GM23338 (cell line): ENCODE measurements around the gene OAS2. TPM values are rescaled to one million over a fixed set of nuclear protein-coding genes. Genes with fewer than 3 reads are reported as not detected.

Experiments used
- ATAC-seq: fragments of 200-7000 bp; cut with Tn5 transposase; 3 replicates; pipeline ENCODE4 v1.9.1; 2020
- DNase-seq: peaks from one replicate; pipeline ENCODE4 v3.0.0-alpha.2; 2015; ENCODE audit warnings: low spot score
- H2AFZ ChIP-seq: fragments of 200-600 bp; sonication (generic); 2 replicates; pipeline ENCODE4 v1.8.0; 2016; ENCODE audit warnings: antibody characterized with exemption, mild to moderate bottlenecking, moderate library complexity
- H3F3A ChIP-seq: fragments of 200-600 bp; sonication (generic); replicated peaks from 2 replicates; pipeline ENCODE4 v1.8.0; 2017; ENCODE audit warnings: antibody characterized with exemption, mixed run types, low read depth
- H3K27ac ChIP-seq: fragments of 200-600 bp; sonication (generic); 2 replicates; pipeline ENCODE4 v1.6.1; 2016; ENCODE audit warnings: low read depth
- H3K27me3 ChIP-seq: fragments of 200-600 bp; sonication (generic); 2 replicates; pipeline ENCODE4 v1.8.0; 2016; ENCODE audit warnings: mild to moderate bottlenecking, mixed run types, moderate library complexity; ENCODE audit not compliant: insufficient read depth
- H3K36me3 ChIP-seq: fragments of 200-600 bp; sonication (generic); 2 replicates; pipeline ENCODE4 v1.8.0; 2016; ENCODE audit warnings: mild to moderate bottlenecking; ENCODE audit not compliant: insufficient read depth
- H3K4me1 ChIP-seq: fragments of 200-600 bp; sonication (generic); 2 replicates; pipeline ENCODE4 v1.8.0; 2016; ENCODE audit warnings: mild to moderate bottlenecking, moderate library complexity; ENCODE audit not compliant: insufficient read depth
- H3K4me2 ChIP-seq: fragments of 200-600 bp; sonication (generic); 2 replicates; pipeline ENCODE4 v1.7.1; 2017; ENCODE audit warnings: mixed run types
- H3K4me3 ChIP-seq: fragments of 200-600 bp; sonication (generic); 2 replicates; pipeline ENCODE4 v1.6.1; 2016; ENCODE audit warnings: mixed run types
- H3K79me2 ChIP-seq: fragments of 200-600 bp; sonication (generic); replicated peaks from 2 replicates; pipeline ENCODE4 v1.8.0; 2017; ENCODE audit warnings: mild to moderate bottlenecking; ENCODE audit not compliant: insufficient read depth
- H3K9me2 ChIP-seq: fragments of 200-600 bp; sonication (generic); 2 replicates; pipeline ENCODE4 v1.8.0; 2017; ENCODE audit not compliant: insufficient read depth
- H4K20me1 ChIP-seq: fragments of 200-600 bp; sonication (generic); replicated peaks from 2 replicates; pipeline ENCODE4 v1.8.0; 2017; ENCODE audit warnings: mild to moderate bottlenecking; ENCODE audit not compliant: insufficient read depth
- H3K27ac Mint-ChIP-seq: 2 replicates; pipeline ENCODE4 v1.8.0; 2020; ENCODE audit warnings: inconsistent platforms, mild to moderate bottlenecking, moderate library complexity, mixed read lengths
- H3K27me3 Mint-ChIP-seq: 3 replicates; pipeline ENCODE4 v1.8.0; 2022; ENCODE audit warnings: low read depth, mild to moderate bottlenecking, moderate library complexity, mixed read lengths, inconsistent platforms; ENCODE audit not compliant: insufficient read depth, poor library complexity
- H3K36me3 Mint-ChIP-seq: 3 replicates; pipeline ENCODE4 v1.8.0; 2021; ENCODE audit warnings: low read depth, mild to moderate bottlenecking, inconsistent platforms, moderate library complexity, mixed read lengths
- H3K4me1 Mint-ChIP-seq: 3 replicates; pipeline ENCODE4 v1.8.0; 2020; ENCODE audit warnings: mild to moderate bottlenecking, inconsistent platforms, mixed read lengths
- H3K4me3 Mint-ChIP-seq: 3 replicates; pipeline ENCODE4 v1.8.0; 2021; ENCODE audit warnings: moderate library complexity, mild to moderate bottlenecking, inconsistent platforms, mixed read lengths
- H3K9me3 Mint-ChIP-seq: 3 replicates; pipeline ENCODE4 v1.8.0; 2020; ENCODE audit warnings: moderate library complexity, mild to moderate bottlenecking, inconsistent platforms, mixed read lengths
- CREB1 ChIP-seq: fragments of 250-450 bp; sonication (Bioruptor Pico); IDR thresholded peaks from 2 replicates; pipeline ENCODE4 v1.5.0; 2020; ENCODE audit warnings: low read depth, mild to moderate bottlenecking, moderate library complexity
- EZH2 ChIP-seq: fragments of 200-600 bp; sonication (generic); IDR thresholded peaks from one replicate; pipeline ENCODE4 v1.8.0; 2017; ENCODE audit warnings: antibody characterized with exemption, mild to moderate bottlenecking, low read depth; ENCODE audit not compliant: unreplicated experiment
- EZH2phosphoT487 ChIP-seq: fragments of 200-600 bp; sonication (generic); IDR thresholded peaks from one replicate; pipeline ENCODE4 v1.8.1; 2018; ENCODE audit warnings: antibody characterized with exemption; ENCODE audit not compliant: unreplicated experiment
- JUNB ChIP-seq: IDR thresholded peaks from one replicate; pipeline ENCODE4 v1.6.1; 2016; ENCODE audit warnings: antibody characterized with exemption; ENCODE audit not compliant: unreplicated experiment
- NANOG ChIP-seq: IDR thresholded peaks from 2 replicates; pipeline ENCODE4 v1.6.1; 2016; ENCODE audit warnings: antibody characterized with exemption, borderline replicate concordance
- POLR2AphosphoS5 ChIP-seq: IDR thresholded peaks from 2 replicates; pipeline ENCODE4 v1.6.1; 2016; ENCODE audit warnings: antibody characterized with exemption, low read depth
- STAT1 ChIP-seq: IDR thresholded peaks from one replicate; pipeline ENCODE4 v1.6.1; 2016; ENCODE audit warnings: antibody characterized with exemption; ENCODE audit not compliant: unreplicated experiment
- ZNF114 ChIP-seq: fragments of 250-450 bp; sonication (Bioruptor Pico); IDR thresholded peaks from 2 replicates; pipeline ENCODE4 v1.5.0; 2020; ENCODE audit warnings: mild to moderate bottlenecking, moderate library complexity
- ZNF331 ChIP-seq: fragments of 250-450 bp; sonication (Bioruptor Pico); IDR thresholded peaks from 2 replicates; pipeline ENCODE4 v1.5.0; 2020; ENCODE audit warnings: low read depth, mild to moderate bottlenecking, moderate library complexity
- polyA plus RNA-seq: library from polyadenylated mRNA; unstranded; fragments of >200 nt; fragmentation: Nextera tagmentation; extraction: Ambion mirVana; gene quantifications from 2 replicates; pipeline ENCODE4 v1.2.1, GENCODE V29; 2016
- total RNA-seq: library from RNA; depleted of rRNA; stranded (reverse); fragments of >200 nt; shearing (Covaris generic); gene quantifications from 2 replicates; pipeline ENCODE4 v1.2.3, GENCODE V29; 2014
- TF ChIP-seq, protein P1 (sequence below): IDR thresholded peaks from 2 replicates; pipeline ENCODE4 v1.6.1; 2016; ENCODE audit warnings: antibody characterized with exemption
- TF ChIP-seq, protein P2 (sequence below), 2 experiments: fragments of 200-600 bp in 1 of 2; sonication (generic) in 1 of 2; conservative IDR thresholded peaks; 2 replicates each; pipeline versions ENCODE4 v1.5.1 to v1.6.1; 2016 to 2017; ENCODE audit warnings: antibody characterized with exemption in 2 of 2, low read depth in 2 of 2, mild to moderate bottlenecking in 2 of 2, moderate library complexity in 1 of 2
- TF ChIP-seq, protein P3 (sequence below): fragments of 250-450 bp; sonication (Bioruptor Pico); IDR thresholded peaks from 2 replicates; pipeline ENCODE4 v1.5.0; 2020; ENCODE audit warnings: mild to moderate bottlenecking, moderate library complexity

Gene OAS2
- total and polyA plus RNA-seq, 2 experiments from 2014 or later, result 0.10 TPM; not detected in 1

DNA sequence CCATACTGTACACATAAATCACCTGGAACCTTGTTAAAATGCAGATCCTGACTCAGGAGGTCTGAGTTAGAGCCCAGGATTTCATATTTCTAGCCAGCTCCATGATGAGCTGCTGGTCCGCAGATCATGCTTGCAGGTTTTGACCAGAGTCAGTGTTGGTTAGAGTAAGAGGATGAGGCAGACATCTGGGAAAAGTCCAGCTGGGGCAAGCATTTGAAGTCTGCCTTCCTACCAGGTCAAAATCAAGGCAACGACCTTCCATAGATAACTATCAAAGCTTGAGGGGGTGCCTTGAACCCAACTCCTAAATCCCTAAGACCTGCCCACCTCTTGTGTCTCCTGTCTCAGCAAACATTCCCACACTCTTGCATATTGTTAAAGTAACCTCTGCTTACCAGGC is 9.2 kb downstream of the OAS2 start:
- Histone ChIP-seq H3K4me3 (no peak overlapping the region), H3K27ac (no peak overlapping the region), H3K79me2 (no peaks in the 10 kb centered on the region), H3F3A (0 out of 2 replicates have a peak, but pooled peaks cover 4% of the 10 kb centered on the region), H4K20me1 (no peaks in the 10 kb centered on the region), H3K4me2 (no peak overlapping the region), H3K36me3 (no peaks in the 10 kb centered on the region; the same call in 1 of the 2 replicates), H3K27me3 (no peaks in the 10 kb centered on the region), H3K9me2 (peaks cover 6% of the 10 kb centered on the region; the same call in 1 of the 2 replicates), H3K4me1 (peaks cover 22% of the 10 kb centered on the region; the same call in 1 of the 2 replicates), H2AFZ (no peak overlapping the region)
- Mint-ChIP-seq H3K4me3 (no peak overlapping the region), H3K9me3 (peaks cover 17% of the 10 kb centered on the region), H3K4me1 (peaks cover 14% of the 10 kb centered on the region), H3K27me3 (peaks cover 5% of the 10 kb centered on the region), H3K27ac (no peak overlapping the region), H3K36me3 (peaks cover 5% of the 10 kb centered on the region; the same call in 1 of the 3 replicates)
- DNase-seq (no peak), ATAC-seq (no peak)
- no peak for TF ChIP-seq CREB1 (CRISPR knock-in tag)
- TF ChIP-seq ZNF114 (CRISPR knock-in tag), result no peak
- no peak for TF ChIP-seq EZH2phosphoT487
- TF ChIP-seq, protein P1, sequence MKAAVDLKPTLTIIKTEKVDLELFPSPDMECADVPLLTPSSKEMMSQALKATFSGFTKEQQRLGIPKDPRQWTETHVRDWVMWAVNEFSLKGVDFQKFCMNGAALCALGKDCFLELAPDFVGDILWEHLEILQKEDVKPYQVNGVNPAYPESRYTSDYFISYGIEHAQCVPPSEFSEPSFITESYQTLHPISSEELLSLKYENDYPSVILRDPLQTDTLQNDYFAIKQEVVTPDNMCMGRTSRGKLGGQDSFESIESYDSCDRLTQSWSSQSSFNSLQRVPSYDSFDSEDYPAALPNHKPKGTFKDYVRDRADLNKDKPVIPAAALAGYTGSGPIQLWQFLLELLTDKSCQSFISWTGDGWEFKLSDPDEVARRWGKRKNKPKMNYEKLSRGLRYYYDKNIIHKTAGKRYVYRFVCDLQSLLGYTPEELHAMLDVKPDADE, result no peak
- no peak for TF ChIP-seq POLR2AphosphoS5

DNA sequence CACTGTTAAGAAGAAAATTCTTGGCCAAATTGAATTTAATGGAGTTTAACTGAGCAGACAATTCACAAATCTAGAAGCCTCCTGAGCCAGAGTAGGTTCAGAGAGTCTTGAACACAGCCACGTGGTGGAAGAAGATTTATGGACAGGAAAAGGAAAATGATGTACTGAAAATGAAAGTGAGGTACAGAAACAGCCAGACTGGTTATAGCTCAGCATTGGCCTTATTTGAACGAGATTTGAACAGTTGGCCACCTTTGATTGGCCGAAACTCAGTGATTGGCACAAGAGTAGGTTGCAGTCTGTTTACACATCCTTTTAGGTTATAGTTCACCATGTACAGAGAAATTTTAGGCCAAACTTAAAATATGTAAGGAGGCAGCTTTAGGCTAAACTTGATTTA is 9.9 kb downstream of the OAS2 start:
- Histone ChIP-seq H3K9me2 (peaks cover 2% of the 10 kb centered on the region; the same call in 1 of the 2 replicates), H3K4me3 (no peak overlapping the region), H3K4me2 (no peak overlapping the region), H4K20me1 (no peaks in the 10 kb centered on the region), H3F3A (0 out of 2 replicates have a peak, but pooled peaks cover 4% of the 10 kb centered on the region), H3K27me3 (no peaks in the 10 kb centered on the region), H3K79me2 (no peaks in the 10 kb centered on the region), H3K4me1 (peaks cover 22% of the 10 kb centered on the region; the same call in 1 of the 2 replicates), H3K36me3 (no peaks in the 10 kb centered on the region; the same call in 1 of the 2 replicates), H2AFZ (no peak overlapping the region), H3K27ac (no peak overlapping the region)
- H3K36me3 Mint-ChIP-seq, result peaks cover 5% of the 10 kb centered on the region; the same call in 1 of the 3 replicates
- no peak overlapping the region for H3K27ac Mint-ChIP-seq
- no peak for DNase-seq
- no peak for TF ChIP-seq EZH2
- TF ChIP-seq, protein P2, sequence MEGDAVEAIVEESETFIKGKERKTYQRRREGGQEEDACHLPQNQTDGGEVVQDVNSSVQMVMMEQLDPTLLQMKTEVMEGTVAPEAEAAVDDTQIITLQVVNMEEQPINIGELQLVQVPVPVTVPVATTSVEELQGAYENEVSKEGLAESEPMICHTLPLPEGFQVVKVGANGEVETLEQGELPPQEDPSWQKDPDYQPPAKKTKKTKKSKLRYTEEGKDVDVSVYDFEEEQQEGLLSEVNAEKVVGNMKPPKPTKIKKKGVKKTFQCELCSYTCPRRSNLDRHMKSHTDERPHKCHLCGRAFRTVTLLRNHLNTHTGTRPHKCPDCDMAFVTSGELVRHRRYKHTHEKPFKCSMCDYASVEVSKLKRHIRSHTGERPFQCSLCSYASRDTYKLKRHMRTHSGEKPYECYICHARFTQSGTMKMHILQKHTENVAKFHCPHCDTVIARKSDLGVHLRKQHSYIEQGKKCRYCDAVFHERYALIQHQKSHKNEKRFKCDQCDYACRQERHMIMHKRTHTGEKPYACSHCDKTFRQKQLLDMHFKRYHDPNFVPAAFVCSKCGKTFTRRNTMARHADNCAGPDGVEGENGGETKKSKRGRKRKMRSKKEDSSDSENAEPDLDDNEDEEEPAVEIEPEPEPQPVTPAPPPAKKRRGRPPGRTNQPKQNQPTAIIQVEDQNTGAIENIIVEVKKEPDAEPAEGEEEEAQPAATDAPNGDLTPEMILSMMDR (conservative IDR thresholded peaks at IDR 0.05; ENCODE audit: low read depth in 2 of 2), result no peak
- no peak for TF ChIP-seq ZNF331 (CRISPR knock-in tag)
- TF ChIP-seq, protein P3, sequence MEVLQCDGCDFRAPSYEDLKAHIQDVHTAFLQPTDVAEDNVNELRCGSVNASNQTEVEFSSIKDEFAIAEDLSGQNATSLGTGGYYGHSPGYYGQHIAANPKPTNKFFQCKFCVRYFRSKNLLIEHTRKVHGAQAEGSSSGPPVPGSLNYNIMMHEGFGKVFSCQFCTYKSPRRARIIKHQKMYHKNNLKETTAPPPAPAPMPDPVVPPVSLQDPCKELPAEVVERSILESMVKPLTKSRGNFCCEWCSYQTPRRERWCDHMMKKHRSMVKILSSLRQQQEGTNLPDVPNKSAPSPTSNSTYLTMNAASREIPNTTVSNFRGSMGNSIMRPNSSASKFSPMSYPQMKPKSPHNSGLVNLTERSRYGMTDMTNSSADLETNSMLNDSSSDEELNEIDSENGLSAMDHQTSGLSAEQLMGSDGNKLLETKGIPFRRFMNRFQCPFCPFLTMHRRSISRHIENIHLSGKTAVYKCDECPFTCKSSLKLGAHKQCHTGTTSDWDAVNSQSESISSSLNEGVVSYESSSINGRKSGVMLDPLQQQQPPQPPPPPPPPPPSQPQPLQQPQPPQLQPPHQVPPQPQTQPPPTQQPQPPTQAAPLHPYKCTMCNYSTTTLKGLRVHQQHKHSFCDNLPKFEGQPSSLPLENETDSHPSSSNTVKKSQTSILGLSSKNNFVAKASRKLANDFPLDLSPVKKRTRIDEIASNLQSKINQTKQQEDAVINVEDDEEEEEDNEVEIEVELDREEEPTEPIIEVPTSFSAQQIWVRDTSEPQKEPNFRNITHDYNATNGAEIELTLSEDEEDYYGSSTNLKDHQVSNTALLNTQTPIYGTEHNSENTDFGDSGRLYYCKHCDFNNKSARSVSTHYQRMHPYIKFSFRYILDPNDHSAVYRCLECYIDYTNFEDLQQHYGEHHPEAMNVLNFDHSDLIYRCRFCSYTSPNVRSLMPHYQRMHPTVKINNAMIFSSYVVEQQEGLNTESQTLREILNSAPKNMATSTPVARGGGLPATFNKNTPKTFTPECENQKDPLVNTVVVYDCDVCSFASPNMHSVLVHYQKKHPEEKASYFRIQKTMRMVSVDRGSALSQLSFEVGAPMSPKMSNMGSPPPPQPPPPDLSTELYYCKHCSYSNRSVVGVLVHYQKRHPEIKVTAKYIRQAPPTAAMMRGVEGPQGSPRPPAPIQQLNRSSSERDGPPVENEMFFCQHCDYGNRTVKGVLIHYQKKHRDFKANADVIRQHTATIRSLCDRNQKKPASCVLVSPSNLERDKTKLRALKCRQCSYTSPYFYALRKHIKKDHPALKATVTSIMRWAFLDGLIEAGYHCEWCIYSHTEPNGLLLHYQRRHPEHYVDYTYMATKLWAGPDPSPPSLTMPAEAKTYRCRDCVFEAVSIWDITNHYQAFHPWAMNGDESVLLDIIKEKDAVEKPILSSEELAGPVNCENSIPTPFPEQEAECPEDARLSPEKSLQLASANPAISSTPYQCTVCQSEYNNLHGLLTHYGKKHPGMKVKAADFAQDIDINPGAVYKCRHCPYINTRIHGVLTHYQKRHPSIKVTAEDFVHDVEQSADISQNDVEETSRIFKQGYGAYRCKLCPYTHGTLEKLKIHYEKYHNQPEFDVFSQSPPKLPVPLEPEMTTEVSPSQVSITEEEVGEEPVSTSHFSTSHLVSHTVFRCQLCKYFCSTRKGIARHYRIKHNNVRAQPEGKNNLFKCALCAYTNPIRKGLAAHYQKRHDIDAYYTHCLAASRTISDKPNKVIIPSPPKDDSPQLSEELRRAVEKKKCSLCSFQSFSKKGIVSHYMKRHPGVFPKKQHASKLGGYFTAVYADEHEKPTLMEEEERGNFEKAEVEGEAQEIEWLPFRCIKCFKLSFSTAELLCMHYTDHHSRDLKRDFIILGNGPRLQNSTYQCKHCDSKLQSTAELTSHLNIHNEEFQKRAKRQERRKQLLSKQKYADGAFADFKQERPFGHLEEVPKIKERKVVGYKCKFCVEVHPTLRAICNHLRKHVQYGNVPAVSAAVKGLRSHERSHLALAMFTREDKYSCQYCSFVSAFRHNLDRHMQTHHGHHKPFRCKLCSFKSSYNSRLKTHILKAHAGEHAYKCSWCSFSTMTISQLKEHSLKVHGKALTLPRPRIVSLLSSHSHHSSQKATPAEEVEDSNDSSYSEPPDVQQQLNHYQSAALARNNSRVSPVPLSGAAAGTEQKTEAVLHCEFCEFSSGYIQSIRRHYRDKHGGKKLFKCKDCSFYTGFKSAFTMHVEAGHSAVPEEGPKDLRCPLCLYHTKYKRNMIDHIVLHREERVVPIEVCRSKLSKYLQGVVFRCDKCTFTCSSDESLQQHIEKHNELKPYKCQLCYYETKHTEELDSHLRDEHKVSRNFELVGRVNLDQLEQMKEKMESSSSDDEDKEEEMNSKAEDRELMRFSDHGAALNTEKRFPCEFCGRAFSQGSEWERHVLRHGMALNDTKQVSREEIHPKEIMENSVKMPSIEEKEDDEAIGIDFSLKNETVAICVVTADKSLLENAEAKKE (CRISPR knock-in tag), result no peak
- TF ChIP-seq NANOG, result no peak
- no peak for TF ChIP-seq POLR2AphosphoS5
- no peak for TF ChIP-seq JUNB
- no peak for TF ChIP-seq STAT1
- no peak overlapping the region for H3K4me3 Mint-ChIP-seq
- H3K4me1 Mint-ChIP-seq, result peaks cover 14% of the 10 kb centered on the region
- ATAC-seq, result no peak
- peaks cover 5% of the 10 kb centered on the region for H3K27me3 Mint-ChIP-seq
- peaks cover 17% of the 10 kb centered on the region for H3K9me3 Mint-ChIP-seq
